IPS-NIHi11 (cell line): ENCODE data around the gene FFAR3.
"Not testable (repeated sequence)": the region's sequence is repeated elsewhere in the genome, so short reads cannot be mapped to it uniquely, and the experiment has no call there.

Source experiments
- DNase-seq: peaks from one replicate; pipeline ENCODE4 v3.0.0; 2012; ENCODE audit warnings: mixed read lengths, low spot score

The FFAR3 gene

GRCh38 chr19:35351411-35352176 is 6.7 kb upstream of the FFAR3 start:
- DNase-seq, result no peak

DNA sequence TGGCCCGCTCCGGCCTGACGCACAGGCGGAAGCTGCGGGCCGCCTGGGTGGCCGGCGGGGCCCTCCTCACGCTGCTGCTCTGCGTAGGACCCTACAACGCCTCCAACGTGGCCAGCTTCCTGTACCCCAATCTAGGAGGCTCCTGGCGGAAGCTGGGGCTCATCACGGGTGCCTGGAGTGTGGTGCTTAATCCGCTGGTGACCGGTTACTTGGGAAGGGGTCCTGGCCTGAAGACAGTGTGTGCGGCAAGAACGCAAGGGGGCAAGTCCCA is 6.1 kb upstream of the FFAR3 start:
- peak; percentile 35 for DNase-seq

DNA sequence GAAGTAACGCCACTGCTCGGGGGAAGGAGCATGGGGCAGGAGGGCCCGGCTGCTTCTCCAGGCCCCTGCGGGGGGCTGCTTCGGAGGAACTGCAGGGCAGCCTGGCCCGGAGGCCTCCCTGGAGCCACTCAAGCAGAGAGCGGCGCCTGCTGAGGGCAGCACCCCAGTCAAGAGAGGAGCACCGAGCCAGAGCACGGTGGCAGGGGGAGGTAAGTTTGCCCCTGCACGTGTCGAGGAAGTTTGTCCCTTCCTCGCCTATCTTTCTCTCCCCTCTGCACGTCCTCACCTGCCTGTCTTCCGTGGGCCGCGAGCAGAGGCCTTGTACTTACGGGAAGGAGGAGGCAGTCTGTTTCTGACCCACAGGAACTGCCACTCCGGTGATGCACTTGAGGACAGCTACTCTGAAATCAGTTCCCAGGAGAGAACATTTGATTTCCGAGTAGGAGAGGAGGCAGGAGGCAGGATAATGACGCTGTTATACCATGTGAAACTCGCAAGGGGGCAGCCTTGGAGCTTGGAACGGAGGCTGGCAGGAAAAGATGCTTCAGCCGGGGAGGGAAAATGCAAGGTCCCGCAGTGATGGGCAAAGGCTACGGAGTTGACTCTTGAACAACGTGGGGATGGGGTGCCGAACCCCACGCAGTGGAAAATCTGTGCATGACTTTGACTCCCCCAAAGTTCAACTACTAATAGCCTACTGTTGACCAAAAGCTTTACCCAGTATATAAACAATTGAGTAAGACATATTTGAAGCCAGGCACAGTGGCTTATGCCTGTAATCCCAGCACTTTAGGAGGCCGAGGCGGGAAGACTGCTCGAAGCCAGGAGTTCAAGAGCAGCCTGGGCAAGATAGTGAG is 5.6 kb upstream of the FFAR3 start:
- DNase-seq, result peak; percentile 90

DNA sequence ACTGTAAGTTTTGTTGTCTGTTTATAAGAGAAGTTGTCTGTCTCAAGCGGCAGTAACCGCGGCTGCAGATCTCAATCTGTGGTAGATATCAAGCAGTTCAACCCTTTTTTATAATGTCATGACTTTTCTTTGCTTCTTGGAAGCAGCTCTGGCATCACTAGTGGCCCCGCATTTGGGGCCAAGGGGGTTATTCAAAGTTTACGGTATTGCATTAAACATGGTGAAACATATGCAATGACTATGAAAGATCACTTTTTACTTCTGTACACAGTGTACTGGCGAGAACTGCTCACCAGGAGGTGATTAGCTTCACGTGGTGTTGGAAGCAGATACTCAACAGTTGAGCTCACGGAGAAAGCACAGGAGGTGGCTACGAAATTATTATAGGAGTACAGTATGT is 4.6 kb upstream of the FFAR3 start:
- DNase-seq, result no peak

DNA sequence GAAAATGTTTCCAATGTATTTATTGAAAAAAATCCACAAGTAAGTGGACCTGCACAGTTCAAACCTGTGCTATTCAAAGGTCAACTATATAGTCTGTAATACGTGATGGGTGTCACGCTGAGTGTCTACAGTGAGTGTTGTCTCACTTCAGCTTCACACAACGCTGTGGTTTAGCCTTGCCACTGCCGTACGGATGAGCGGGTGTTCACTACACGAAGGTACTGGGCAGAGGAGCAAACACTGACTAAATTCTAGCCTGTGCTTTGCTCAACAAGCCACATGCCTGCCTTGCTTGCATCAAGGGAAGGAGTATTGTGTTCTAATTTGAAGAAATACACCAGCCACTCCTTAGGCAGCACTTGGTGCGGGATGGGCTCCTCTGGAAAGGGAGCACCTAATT is 3.4 kb upstream of the FFAR3 start:
- DNase-seq, result no peak

- no peak for DNase-seq
Observed at GRCh38 chr19:35355791-35356460, 2.3 kb upstream of the FFAR3 start.

DNA sequence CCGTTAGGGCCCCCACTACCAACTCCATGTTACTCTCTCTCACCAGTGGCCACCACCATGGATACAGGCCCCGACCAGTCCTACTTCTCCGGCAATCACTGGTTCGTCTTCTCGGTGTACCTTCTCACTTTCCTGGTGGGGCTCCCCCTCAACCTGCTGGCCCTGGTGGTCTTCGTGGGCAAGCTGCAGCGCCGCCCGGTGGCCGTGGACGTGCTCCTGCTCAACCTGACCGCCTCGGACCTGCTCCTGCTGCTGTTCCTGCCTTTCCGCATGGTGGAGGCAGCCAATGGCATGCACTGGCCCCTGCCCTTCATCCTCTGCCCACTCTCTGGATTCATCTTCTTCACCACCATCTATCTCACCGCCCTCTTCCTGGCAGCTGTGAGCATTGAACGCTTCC is 574 bp downstream of the FFAR3 start:
- not testable (repeated sequence) for DNase-seq

DNA sequence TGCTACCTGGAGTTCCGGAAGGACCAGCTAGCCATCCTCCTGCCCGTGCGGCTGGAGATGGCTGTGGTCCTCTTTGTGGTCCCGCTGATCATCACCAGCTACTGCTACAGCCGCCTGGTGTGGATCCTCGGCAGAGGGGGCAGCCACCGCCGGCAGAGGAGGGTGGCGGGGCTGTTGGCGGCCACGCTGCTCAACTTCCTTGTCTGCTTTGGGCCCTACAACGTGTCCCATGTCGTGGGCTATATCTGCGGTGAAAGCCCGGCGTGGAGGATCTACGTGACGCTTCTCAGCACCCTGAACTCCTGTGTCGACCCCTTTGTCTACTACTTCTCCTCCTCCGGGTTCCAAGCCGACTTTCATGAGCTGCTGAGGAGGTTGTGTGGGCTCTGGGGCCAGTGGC is 1.1 kb downstream of the FFAR3 start:
- not testable (repeated sequence) for DNase-seq

GRCh38 chr19:35360081-35360480 is 1.8 kb downstream of the FFAR3 start:
- DNase-seq, result not testable (repeated sequence)

- no peak for DNase-seq
Observed at GRCh38 chr19:35360880-35361420, 2.7 kb downstream of the FFAR3 start.

GRCh38 chr19:35362261-35363000 is 4.2 kb downstream of the FFAR3 start:
- no peak for DNase-seq

GRCh38 chr19:35363001-35363590 is 4.8 kb downstream of the FFAR3 start:
- DNase-seq, result no peak

- DNase-seq, result no peak
Observed at GRCh38 chr19:35363711-35364425, 5.6 kb downstream of the FFAR3 start.

GRCh38 chr19:35365303-35365702 is 7.0 kb downstream of the FFAR3 start:
- no peak for DNase-seq

DNA sequence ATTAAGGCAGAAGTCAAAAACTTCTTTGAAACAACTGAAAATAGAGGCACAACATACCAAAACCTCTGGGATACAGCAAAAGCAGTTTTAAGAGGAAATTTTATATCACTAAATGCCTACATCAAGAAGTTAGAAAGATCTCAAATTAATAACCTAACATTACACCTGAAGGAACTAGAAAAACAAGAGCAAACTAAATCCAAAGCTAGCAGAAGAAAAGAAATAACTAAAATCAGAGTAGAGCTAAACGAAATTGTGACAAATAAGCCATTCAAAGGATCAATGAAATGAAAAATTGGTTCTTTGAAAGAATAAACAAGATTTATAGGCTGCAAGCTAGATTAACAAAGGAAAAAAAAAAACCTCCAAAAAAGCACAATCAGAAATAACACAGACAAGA is 10.1 kb downstream of the FFAR3 start:
- no peak for DNase-seq

GRCh38 chr19:35369522-35369921 is 11.3 kb downstream of the FFAR3 start:
- DNase-seq, result no peak

- DNase-seq, result no peak
Observed at GRCh38 chr19:35370722-35371121, 12.5 kb downstream of the FFAR3 start, which contains the start of gene GPR42. TSS of gene GPR42 (plus strand) at chr19:35371068. CDS start at chr19:35371360, 292 bp downstream.

DNA sequence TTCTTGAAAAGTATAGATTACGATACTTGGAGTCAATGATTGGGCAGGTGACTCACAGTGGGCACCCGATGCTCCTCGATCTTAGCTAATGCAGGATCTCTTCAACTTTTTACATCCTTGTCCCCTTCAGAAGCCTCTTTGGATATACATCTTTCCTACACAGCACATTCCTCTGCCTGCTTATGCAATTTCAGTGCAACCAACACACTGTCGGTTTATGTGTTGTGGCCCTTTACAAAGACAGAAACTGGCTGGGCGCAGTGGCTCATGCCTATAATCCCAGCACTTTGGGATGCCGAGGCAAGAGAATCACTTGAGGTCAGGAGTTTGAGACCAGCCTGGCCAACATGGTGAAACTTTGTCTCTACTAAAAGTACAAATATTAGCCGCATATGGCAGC is 15.2 kb downstream of the FFAR3 start:
- no peak for DNase-seq

DNA sequence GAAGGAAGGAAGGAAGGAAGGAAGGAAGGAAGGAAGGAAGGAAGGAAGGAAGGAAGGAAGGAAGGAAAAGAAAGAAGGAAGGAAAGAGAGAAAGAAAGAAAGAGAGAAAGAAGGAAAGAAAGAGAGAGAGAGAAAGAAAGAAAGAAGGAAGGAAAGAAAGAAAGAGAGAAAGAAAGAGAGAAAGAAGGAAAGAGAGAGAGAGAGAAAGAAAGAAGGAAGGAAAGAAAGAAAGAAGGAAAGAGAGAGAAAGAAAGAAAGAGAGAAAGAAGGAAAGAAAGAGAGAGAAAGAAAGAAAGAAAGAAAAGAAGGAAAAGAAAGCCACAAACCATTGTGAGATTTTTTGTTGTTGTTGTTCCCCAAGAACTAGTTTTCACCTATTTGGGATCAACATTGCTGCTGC is 15.8 kb downstream of the FFAR3 start:
- DNase-seq, result not testable (repeated sequence)

DNA sequence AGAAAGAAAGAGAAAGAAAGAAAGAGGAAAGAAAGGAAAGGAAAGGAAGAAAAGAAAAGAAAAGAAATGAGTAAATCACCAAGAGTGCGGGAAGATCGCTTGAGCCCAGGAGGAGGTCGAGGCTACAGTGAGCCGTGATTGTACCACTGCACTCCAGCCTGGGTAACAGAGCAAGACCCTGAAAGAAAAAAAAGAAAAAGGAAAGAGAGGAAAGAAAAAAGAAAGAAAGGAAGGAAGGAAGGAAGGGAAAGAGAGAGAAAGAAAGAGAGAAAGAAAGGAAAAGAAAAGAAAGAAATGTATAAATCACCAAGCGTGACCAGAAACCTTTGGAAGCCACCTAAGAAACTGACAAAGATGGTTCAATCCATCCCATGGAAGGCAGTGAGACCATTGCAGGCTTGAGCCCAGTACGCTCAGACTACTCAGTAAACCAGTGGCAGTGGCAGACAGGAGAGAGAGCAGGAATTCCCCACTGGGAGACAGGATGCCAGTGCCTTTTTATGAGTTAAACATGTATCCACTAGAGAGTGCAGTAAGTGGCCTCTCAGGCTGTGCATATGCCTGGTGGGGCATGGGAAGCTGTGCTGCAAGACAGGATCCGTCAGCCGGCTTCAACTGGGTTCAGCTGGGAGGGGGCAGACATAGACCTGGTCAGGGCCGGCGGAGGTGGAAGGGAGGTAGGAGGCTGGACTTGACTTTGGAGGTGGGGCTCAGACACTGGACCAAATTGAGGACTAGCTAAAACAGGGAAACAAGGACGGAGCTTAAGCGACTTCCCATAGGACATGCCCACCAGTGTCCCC is 17.4 kb downstream of the FFAR3 start:
- no peak for DNase-seq
